ENCODE measurements around the gene LCE3E. TPM values are rescaled to one million over a fixed set of nuclear protein-coding genes. Genes with fewer than 3 reads are reported as not detected.
"Not testable (repeated sequence)": the region's sequence is repeated elsewhere in the genome, so short reads cannot be mapped to it uniquely, and the experiment has no call there.

Gene LCE3E
- not detected in 2 replicates for total RNA-seq

GRCh38 chr1:152566681-152567080 is at the start of gene LCE3E:
TSS of gene LCE3E (minus strand) at chr1:152566780. CDS start at chr1:152566208, 572 bp downstream.
- intact Hi-C loops (cut with micrococcal nuclease) = no loop called here

GRCh38 chr1:152613511-152613910 is 46.9 kb upstream of the LCE3E start, which contains the start of gene LCE3B:
TSS of gene LCE3B (plus strand) at chr1:152613811. CDS start at chr1:152613811, 0 bp downstream.
- intact Hi-C loops (cut with micrococcal nuclease) = no loop called here

- intact Hi-C loops (cut with micrococcal nuclease) = no loop called here
Observed at GRCh38 chr1:152599934-152600333, 33.4 kb upstream of the LCE3E start, which contains the start of gene LCE3C. TSS of gene LCE3C (plus strand) at chr1:152600234. CDS start at chr1:152600732, 498 bp downstream.

- intact Hi-C loops (cut with micrococcal nuclease) = no loop called here
Observed at GRCh38 chr1:152596986-152597385, 30.4 kb upstream of the LCE3E start.

- intact Hi-C loops (cut with micrococcal nuclease) = no loop called here
Observed at GRCh38 chr1:152585586-152585985, 19.0 kb upstream of the LCE3E start.

GRCh38 chr1:152582647-152583046 is 16.1 kb upstream of the LCE3E start:
- intact Hi-C loops (cut with micrococcal nuclease) = no loop called here

GRCh38 chr1:152580433-152580832 is 13.9 kb upstream of the LCE3E start, which contains the start of gene LCE3D:
TSS of gene LCE3D (minus strand) at chr1:152580516. CDS start at chr1:152579936, 580 bp downstream.
- intact Hi-C loops (cut with micrococcal nuclease) = no loop called here

GRCh38 chr1:152579526-152579925 is 12.9 kb upstream of the LCE3E start:
- intact Hi-C loops (cut with micrococcal nuclease) = not testable (repeated sequence)

GRCh38 chr1:152577168-152577567 is 10.6 kb upstream of the LCE3E start:
- intact Hi-C loops (cut with micrococcal nuclease) = no loop called here

GRCh38 chr1:152565535-152566215 is 905 bp downstream of the LCE3E start:
- intact Hi-C loops (cut with micrococcal nuclease) = no loop called here

- intact Hi-C loops (cut with micrococcal nuclease) = no loop called here
Observed at GRCh38 chr1:152565115-152565514, 1.5 kb downstream of the LCE3E start.

GRCh38 chr1:152548358-152548757 is 18.2 kb downstream of the LCE3E start:
- intact Hi-C loops (cut with micrococcal nuclease) = not testable (repeated sequence)

- intact Hi-C loops (cut with micrococcal nuclease) = no loop called here
Observed at GRCh38 chr1:152546704-152547103, 19.9 kb downstream of the LCE3E start.

- intact Hi-C loops (cut with micrococcal nuclease) = no loop called here
Observed at GRCh38 chr1:152543820-152544219, 22.8 kb downstream of the LCE3E start.

GRCh38 chr1:152539901-152540300 is 26.7 kb downstream of the LCE3E start:
- intact Hi-C loops (cut with micrococcal nuclease) = no loop called here

GRCh38 chr1:152537496-152537895 is 29.1 kb downstream of the LCE3E start:
- intact Hi-C loops (cut with micrococcal nuclease) = no loop called here

GRCh38 chr1:152535774-152536173 is 30.8 kb downstream of the LCE3E start:
- intact Hi-C loops (cut with micrococcal nuclease) = no loop called here

GRCh38 chr1:152533327-152533938 is 33.1 kb downstream of the LCE3E start:
- intact Hi-C loops (cut with micrococcal nuclease) = loop anchor here (2.0 kb wide), 1 partner anchor 75 kb away; no protein-coding TSS in a partner anchor

GRCh38 chr1:152525080-152525641 is 41.4 kb downstream of the LCE3E start:
- intact Hi-C loops (cut with micrococcal nuclease) = no loop called here

GRCh38 chr1:152520561-152521090 is 46.0 kb downstream of the LCE3E start:
- intact Hi-C loops (cut with micrococcal nuclease) = no loop called here

- intact Hi-C loops (cut with micrococcal nuclease) = no loop called here
Observed at GRCh38 chr1:152519851-152520250, 46.7 kb downstream of the LCE3E start.

GRCh38 chr1:152517237-152517811 is 49.3 kb downstream of the LCE3E start:
- intact Hi-C loops (cut with micrococcal nuclease) = no loop called here
